HEK293 (cell line): ENCODE results near the gene ANKFN1.

Source experiments
- CTCF ChIA-PET: fragments of 350-600 bp; formaldehyde crosslinking; extraction: SDS; loops from one replicate; lab custom pipeline; 2021; ENCODE audit warnings: antibody characterized with exemption; lab: Yijun Ruan, JAX
- POLR2A ChIA-PET: fragments of 300-600 bp; formaldehyde crosslinking; extraction: SDS; loops from one replicate; lab custom pipeline; 2020; ENCODE audit warnings: antibody characterized with exemption, inconsistent platforms; lab: Yijun Ruan, JAX
- H3K27ac ChIP-seq: fragments of 200-500 bp; sonication (Bioruptor generic); 2 replicates; pipeline ENCODE4 v1.5.1; 2014; ENCODE audit warnings: low read depth, low read length, control low read depth, inconsistent platforms; ENCODE audit errors: extremely low read depth
- H3K36me3 ChIP-seq, 2 experiments: fragments of 200-500 bp in 1 of 2; sonication (Bioruptor generic) in 1 of 2; 1 replicate in 1 of 2; 2 replicates in 1 of 2; pipeline ENCODE4 v1.5.1; 2014 to 2017; ENCODE audit warnings: inconsistent platforms in 2 of 2, low read length in 2 of 2; ENCODE audit not compliant: control insufficient read depth in 2 of 2, insufficient read depth in 1 of 2
- H3K4me1 ChIP-seq: fragments of 200-500 bp; sonication (Bioruptor generic); 2 replicates; pipeline ENCODE4 v1.5.1; 2014; ENCODE audit warnings: mild to moderate bottlenecking, low read length, inconsistent platforms; ENCODE audit not compliant: control insufficient read depth, insufficient read depth
- H3K4me3 ChIP-seq: 2 replicates; pipeline ENCODE4 v1.5.1; 2011; ENCODE audit warnings: low read depth, mild to moderate bottlenecking, control low read depth, low read length, moderate library complexity
- H3K9me3 ChIP-seq: fragments of 200-500 bp; sonication (Bioruptor generic); 2 replicates; pipeline ENCODE4 v1.5.1; 2014; ENCODE audit warnings: low read depth, low read length, inconsistent platforms; ENCODE audit not compliant: control insufficient read depth, insufficient read depth
- GLI2 ChIP-seq: fragments of 450-650 bp; formaldehyde crosslinking; IDR thresholded peaks from 2 replicates; pipeline ENCODE4; 2017; ENCODE audit warnings: missing biosample characterization, missing genetic modification characterization, low read depth, borderline replicate concordance
- KLF8 ChIP-seq: fragments of 450-650 bp; formaldehyde crosslinking; IDR thresholded peaks from 2 replicates; pipeline ENCODE4 v1.5.1; 2016; ENCODE audit warnings: missing biosample characterization, missing genetic modification characterization
- ZFHX2 ChIP-seq: fragments of 450-650 bp; formaldehyde crosslinking; conservative IDR thresholded peaks from 2 replicates; pipeline ENCODE4 v1.5.1; 2016; ENCODE audit warnings: missing biosample characterization, missing genetic modification characterization
- ZNF140 ChIP-seq: fragments of 450-650 bp; formaldehyde crosslinking; IDR thresholded peaks from 2 replicates; pipeline ENCODE4 v1.5.1; 2016; ENCODE audit warnings: missing biosample characterization, missing genetic modification characterization
- ZNF155 ChIP-seq: fragments of 450-650 bp; formaldehyde crosslinking; IDR thresholded peaks from 2 replicates; pipeline ENCODE4 v1.5.1; 2016; ENCODE audit warnings: missing biosample characterization, missing genetic modification characterization
- ZNF19 ChIP-seq: fragments of 450-650 bp; formaldehyde crosslinking; IDR thresholded peaks from 2 replicates; pipeline ENCODE4; 2016; ENCODE audit warnings: missing biosample characterization, missing genetic modification characterization, low read depth
- ZNF274 ChIP-seq, 2 experiments: fragments of 200-500 bp in 1 of 2; fragments of 450-650 bp in 1 of 2; sonication (Bioruptor generic) in 1 of 2; formaldehyde crosslinking in 1 of 2; IDR thresholded peaks; 2 replicates each; pipeline versions ENCODE4 v1.5.1 to v1.6.1; 2014 to 2016; ENCODE audit warnings: borderline replicate concordance in 1 of 2, inconsistent platforms in 1 of 2, low read length in 1 of 2, missing biosample characterization in 1 of 2, missing genetic modification characterization in 1 of 2
- ZNF404 ChIP-seq: fragments of 450-650 bp; formaldehyde crosslinking; IDR thresholded peaks from 2 replicates; pipeline ENCODE4 v1.5.1; 2017; ENCODE audit warnings: missing biosample characterization, missing genetic modification characterization
- ZNF830 ChIP-seq: fragments of 450-650 bp; IDR thresholded peaks from 2 replicates; pipeline ENCODE4 v1.5.0; 2018; ENCODE audit warnings: missing biosample characterization, missing genetic modification characterization, low read depth, mild to moderate bottlenecking, moderate library complexity
- TF ChIP-seq, protein P1 (sequence below): fragments of 450-650 bp; formaldehyde crosslinking; IDR thresholded peaks from 2 replicates; pipeline ENCODE4 v1.5.1; 2016; ENCODE audit warnings: missing biosample characterization, missing genetic modification characterization
- TF ChIP-seq, protein P2 (sequence below): fragments of 450-650 bp; formaldehyde crosslinking; IDR thresholded peaks from 2 replicates; pipeline ENCODE4 v1.5.1; 2016; ENCODE audit warnings: missing biosample characterization, missing genetic modification characterization, borderline replicate concordance

ANKFN1 gene

GRCh38 chr17:56434610-56435009, 281.3 kb downstream of the ANKFN1 start:
- Histone ChIP-seq H3K4me3 (no peak overlapping the region), H3K27ac (no peak overlapping the region), H3K36me3 (no peaks in the 10 kb centered on the region), H3K4me1 (no peaks in the 10 kb centered on the region), H3K9me3 (no peaks in the 10 kb centered on the region)
- ChIA-PET CTCF (interaction anchor here (0.6 kb wide), 1 partner anchor 43 kb away, joined by 3 read pairs; no protein-coding TSS in a partner anchor), POLR2A (no interaction called here)
- no peak for TF ChIP-seq ZNF830
- TF ChIP-seq ZNF19 = no peak
- TF ChIP-seq KLF8 (tag by site-specific recombination) = no peak

GRCh38 chr17:56436142-56436541, 282.9 kb downstream of the ANKFN1 start:
- POLR2A ChIA-PET = no interaction called here
- TF ChIP-seq ZNF404 (tag by site-specific recombination) (no peak), ZNF274 (IDR thresholded peaks at IDR 0.05; ENCODE audit: low read length) (no peak), ZNF274 (tag by site-specific recombination; IDR thresholded peaks at IDR 0.05; ENCODE audit: borderline replicate concordance) (no peak)
- TF ChIP-seq, protein P1, sequence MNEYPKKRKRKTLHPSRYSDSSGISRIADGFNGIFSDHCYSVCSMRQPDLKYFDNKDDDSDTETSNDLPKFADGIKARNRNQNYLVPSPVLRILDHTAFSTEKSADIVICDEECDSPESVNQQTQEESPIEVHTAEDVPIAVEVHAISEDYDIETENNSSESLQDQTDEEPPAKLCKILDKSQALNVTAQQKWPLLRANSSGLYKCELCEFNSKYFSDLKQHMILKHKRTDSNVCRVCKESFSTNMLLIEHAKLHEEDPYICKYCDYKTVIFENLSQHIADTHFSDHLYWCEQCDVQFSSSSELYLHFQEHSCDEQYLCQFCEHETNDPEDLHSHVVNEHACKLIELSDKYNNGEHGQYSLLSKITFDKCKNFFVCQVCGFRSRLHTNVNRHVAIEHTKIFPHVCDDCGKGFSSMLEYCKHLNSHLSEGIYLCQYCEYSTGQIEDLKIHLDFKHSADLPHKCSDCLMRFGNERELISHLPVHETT (tag by site-specific recombination) = no peak
- Histone ChIP-seq H3K36me3 (no peaks in the 10 kb centered on the region), H3K27ac (no peak overlapping the region), H3K9me3 (no peaks in the 10 kb centered on the region), H3K4me1 (peaks cover 7% of the 10 kb centered on the region), H3K4me3 (no peak overlapping the region)
- CTCF ChIA-PET = no interaction called here

GRCh38 chr17:56440419-56440818, 287.1 kb downstream of the ANKFN1 start:
- POLR2A ChIA-PET = no interaction called here
- TF ChIP-seq GLI2 (tag by site-specific recombination) (no peak), ZNF155 (tag by site-specific recombination) (no peak)
- TF ChIP-seq, protein P2, sequence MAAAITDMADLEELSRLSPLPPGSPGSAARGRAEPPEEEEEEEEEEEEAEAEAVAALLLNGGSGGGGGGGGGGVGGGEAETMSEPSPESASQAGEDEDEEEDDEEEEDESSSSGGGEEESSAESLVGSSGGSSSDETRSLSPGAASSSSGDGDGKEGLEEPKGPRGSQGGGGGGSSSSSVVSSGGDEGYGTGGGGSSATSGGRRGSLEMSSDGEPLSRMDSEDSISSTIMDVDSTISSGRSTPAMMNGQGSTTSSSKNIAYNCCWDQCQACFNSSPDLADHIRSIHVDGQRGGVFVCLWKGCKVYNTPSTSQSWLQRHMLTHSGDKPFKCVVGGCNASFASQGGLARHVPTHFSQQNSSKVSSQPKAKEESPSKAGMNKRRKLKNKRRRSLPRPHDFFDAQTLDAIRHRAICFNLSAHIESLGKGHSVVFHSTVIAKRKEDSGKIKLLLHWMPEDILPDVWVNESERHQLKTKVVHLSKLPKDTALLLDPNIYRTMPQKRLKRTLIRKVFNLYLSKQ (tag by site-specific recombination) = no peak
- CTCF ChIA-PET = no interaction called here
- H3K27ac ChIP-seq = no peak overlapping the region
- no peak overlapping the region for H3K4me3 ChIP-seq
- H3K9me3 ChIP-seq = no peaks in the 10 kb centered on the region
- H3K36me3 ChIP-seq = no peaks in the 10 kb centered on the region
- peaks cover 14% of the 10 kb centered on the region for H3K4me1 ChIP-seq

DNA sequence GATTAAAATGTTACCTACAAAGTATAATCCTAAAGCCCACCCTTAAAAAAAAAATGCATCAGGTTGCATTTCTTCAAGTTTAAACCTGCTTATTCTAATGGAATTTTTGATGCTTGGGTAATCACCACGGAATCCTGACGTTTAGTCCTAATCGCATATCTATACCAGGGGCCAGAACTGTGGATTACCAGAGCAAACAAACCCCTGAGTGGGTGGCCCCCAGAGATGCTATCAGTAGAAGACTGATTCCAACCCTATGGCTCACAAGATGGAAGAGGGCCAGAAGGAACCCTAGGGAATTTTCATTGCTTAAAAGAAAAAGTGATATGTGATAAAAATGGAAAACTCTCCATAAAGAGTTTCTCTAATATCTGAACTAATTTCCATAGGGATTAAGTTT, 288.0 kb downstream of the ANKFN1 start:
- no peaks in the 10 kb centered on the region for H3K36me3 ChIP-seq
- TF ChIP-seq ZNF140 (tag by site-specific recombination) = no peak
- 0 out of 2 replicates have a peak, but pooled peaks have one; percentile 11 for TF ChIP-seq ZFHX2 (tag by site-specific recombination)
- TF ChIP-seq, all 188 proteins: peak for 1
- H3K27ac ChIP-seq = no peak overlapping the region
- peaks cover 14% of the 10 kb centered on the region for H3K4me1 ChIP-seq
- CTCF ChIA-PET = no interaction called here
- POLR2A ChIA-PET = no interaction called here
- no peaks in the 10 kb centered on the region for H3K9me3 ChIP-seq
- H3K4me3 ChIP-seq = no peak overlapping the region
